Measurements from ENCODE around the gene ALX4. TPM values are rescaled to one million over a fixed set of nuclear protein-coding genes. Genes with fewer than 3 reads are reported as not detected.

The ALX4 gene
- total RNA-seq, 1 donor from 2014 or later: not detected

GRCh38 chr11:44263738-44264437, 46.1 kb downstream of the ALX4 start:
- Histone ChIP-seq H3K9me3 (no peaks in the 10 kb centered on the region), H3K27ac (no peak overlapping the region), H3K4me1 (no peaks in the 10 kb centered on the region), H3K36me3 (no peaks in the 10 kb centered on the region), H3K4me3 (no peak overlapping the region), H3K27me3 (no peaks in the 10 kb centered on the region)
- DNase-seq (no peak), ATAC-seq (no peak)
- intact Hi-C loops (cut with DNase I): no loop called here
- TF ChIP-seq CTCF (IDR thresholded peaks at IDR 0.05): no peak

- Histone ChIP-seq H3K4me3 (no peak overlapping the region), H3K4me1 (no peaks in the 10 kb centered on the region), H3K9me3 (no peaks in the 10 kb centered on the region), H3K36me3 (no peaks in the 10 kb centered on the region), H3K27ac (no peak overlapping the region), H3K27me3 (no peaks in the 10 kb centered on the region)
- DNase-seq (no peak), ATAC-seq (no peak)
- intact Hi-C loops (cut with DNase I): no loop called here
- TF ChIP-seq CTCF (IDR thresholded peaks at IDR 0.05): no peak
These were observed 47.9 kb downstream of the ALX4 start for GRCh38 chr11:44261800-44262591.

GRCh38 chr11:44260081-44260480, 49.9 kb downstream of the ALX4 start:
- DNase-seq (no peak), ATAC-seq (no peak)
- Histone ChIP-seq H3K4me3 (no peak overlapping the region), H3K4me1 (no peaks in the 10 kb centered on the region), H3K27me3 (no peaks in the 10 kb centered on the region), H3K36me3 (no peaks in the 10 kb centered on the region), H3K9me3 (no peaks in the 10 kb centered on the region), H3K27ac (no peak overlapping the region)
- no peak for TF ChIP-seq CTCF (IDR thresholded peaks at IDR 0.05)
- intact Hi-C loops (cut with DNase I): no loop called here

- intact Hi-C loops (cut with DNase I): no loop called here
- DNase-seq: no peak
- no peak overlapping the region for H3K4me3 ChIP-seq
- H3K27me3 ChIP-seq: no peaks in the 10 kb centered on the region
- no peak for TF ChIP-seq CTCF (IDR thresholded peaks at IDR 0.05)
- no peak for ATAC-seq
- no peak overlapping the region for H3K27ac ChIP-seq
- no peaks in the 10 kb centered on the region for H3K9me3 ChIP-seq
- H3K36me3 ChIP-seq: no peaks in the 10 kb centered on the region
- no peaks in the 10 kb centered on the region for H3K4me1 ChIP-seq
These were observed 51.0 kb downstream of the ALX4 start for GRCh38 chr11:44258839-44259420.

GRCh38 chr11:44258190-44258489, 51.8 kb downstream of the ALX4 start:
- intact Hi-C loops (cut with DNase I): no loop called here
- Histone ChIP-seq H3K9me3 (no peaks in the 10 kb centered on the region), H3K36me3 (no peaks in the 10 kb centered on the region), H3K27me3 (no peaks in the 10 kb centered on the region), H3K27ac (no peak overlapping the region), H3K4me1 (no peaks in the 10 kb centered on the region), H3K4me3 (no peak overlapping the region)
- ATAC-seq (no peak), DNase-seq (no peak)
- no peak for TF ChIP-seq CTCF (IDR thresholded peaks at IDR 0.05)
